ENCODE results near the gene FOXS1.

GRCh38 chr20:31808481-31808880 is 36.9 kb downstream of the FOXS1 start:
- TF ChIP-seq, protein P1, sequence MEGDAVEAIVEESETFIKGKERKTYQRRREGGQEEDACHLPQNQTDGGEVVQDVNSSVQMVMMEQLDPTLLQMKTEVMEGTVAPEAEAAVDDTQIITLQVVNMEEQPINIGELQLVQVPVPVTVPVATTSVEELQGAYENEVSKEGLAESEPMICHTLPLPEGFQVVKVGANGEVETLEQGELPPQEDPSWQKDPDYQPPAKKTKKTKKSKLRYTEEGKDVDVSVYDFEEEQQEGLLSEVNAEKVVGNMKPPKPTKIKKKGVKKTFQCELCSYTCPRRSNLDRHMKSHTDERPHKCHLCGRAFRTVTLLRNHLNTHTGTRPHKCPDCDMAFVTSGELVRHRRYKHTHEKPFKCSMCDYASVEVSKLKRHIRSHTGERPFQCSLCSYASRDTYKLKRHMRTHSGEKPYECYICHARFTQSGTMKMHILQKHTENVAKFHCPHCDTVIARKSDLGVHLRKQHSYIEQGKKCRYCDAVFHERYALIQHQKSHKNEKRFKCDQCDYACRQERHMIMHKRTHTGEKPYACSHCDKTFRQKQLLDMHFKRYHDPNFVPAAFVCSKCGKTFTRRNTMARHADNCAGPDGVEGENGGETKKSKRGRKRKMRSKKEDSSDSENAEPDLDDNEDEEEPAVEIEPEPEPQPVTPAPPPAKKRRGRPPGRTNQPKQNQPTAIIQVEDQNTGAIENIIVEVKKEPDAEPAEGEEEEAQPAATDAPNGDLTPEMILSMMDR (conservative IDR thresholded peaks at IDR 0.05; ENCODE audit: low read depth, low read length) = no peak
- TF ChIP-seq EZH2 (IDR thresholded peaks at IDR 0.05; ENCODE audit: low read length, unreplicated experiment) (no peak), EZH2phosphoT487 (IDR thresholded peaks at IDR 0.05; ENCODE audit: borderline replicate concordance, low read length) (no peak)
